ENCODE measurements around the gene LY6G6C.

Gene LY6G6C

GRCh38 chr6:31737315-31737990 is 15.9 kb upstream of the LY6G6C start (continued):
- TF ChIP-seq ZNF157 (tag by site-specific recombination; IDR thresholded peaks at IDR 0.05) (no peak), ZNF585B (tag by site-specific recombination; IDR thresholded peaks at IDR 0.05) (no peak), ZNF510 (tag by site-specific recombination; IDR thresholded peaks at IDR 0.05; ENCODE audit: insufficient replicate concordance) (no peak), ZNF394 (tag by site-specific recombination; IDR thresholded peaks at IDR 0.05; ENCODE audit: borderline replicate concordance) (no peak), ZNF768 (tag by site-specific recombination; IDR thresholded peaks at IDR 0.05) (no peak), ZNF843 (tag by site-specific recombination; IDR thresholded peaks at IDR 0.05) (no peak), ZNF645 (tag by site-specific recombination; IDR thresholded peaks at IDR 0.05) (0 out of 2 replicates have a peak, but pooled peaks have one; percentile 22), ZSCAN5A (tag by site-specific recombination; IDR thresholded peaks at IDR 0.05) (no peak), ZNF701 (tag by site-specific recombination; IDR thresholded peaks at IDR 0.05) (no peak), HOXD13 (CRISPR knock-in tag; IDR thresholded peaks at IDR 0.05; ENCODE audit: borderline replicate concordance) (no peak), KLF10 (tag by site-specific recombination; IDR thresholded peaks at IDR 0.05) (0 out of 2 replicates have a peak, but pooled peaks have one; percentile 13)

GRCh38 chr6:31736768-31737314 is 15.3 kb upstream of the LY6G6C start:
- ChIA-PET POLR2A (interaction anchor here (0.5 to 6.8 kb wide), 19 partner anchors 8 to 234 kb away, joined by 3 to 102 read pairs (median 6); partner anchors contain the start of genes ABHD16A, BAG6, DDAH2 and HSPA1A), CTCF (interaction anchor here (0.6 to 2.7 kb wide), 9 partner anchors 9 to 126 kb away, joined by 3 to 24 read pairs (median 5); partner anchors contain the start of genes HSPA1A, HSPA1B and HSPA1L)
- 0 out of 2 replicates have a peak, but pooled peaks have one; percentile 11 for TF ChIP-seq ZBTB7A (tag by site-specific recombination; IDR thresholded peaks at IDR 0.05; ENCODE audit: low read depth)
- peak; percentile 64 for TF ChIP-seq ZBTB48 (tag by site-specific recombination; IDR thresholded peaks at IDR 0.05)
- 0 out of 2 replicates have a peak, but pooled peaks have one; percentile 10 for TF ChIP-seq ZNF548 (tag by site-specific recombination; IDR thresholded peaks at IDR 0.05)
- TF ChIP-seq WT1 (tag by site-specific recombination; IDR thresholded peaks at IDR 0.05), result 0 out of 2 replicates have a peak, but pooled peaks have one; percentile 6
- TF ChIP-seq ZNF513 (tag by site-specific recombination; IDR thresholded peaks at IDR 0.05), result no peak

More at GRCh38 chr6:31736768-31737314, 15.3 kb upstream of the LY6G6C start:
- Histone ChIP-seq H3K36me3 (ENCODE audit: control insufficient read depth in 2 of 2, insufficient read depth in 1 of 2, low read length in 2 of 2) (peaks cover 10 to 36% of the 10 kb centered on the region in 2 experiments; a peak in 2 of 3 replicates), H3K4me3 (ENCODE audit: low read depth, low read length) (peak overlapping the region; percentile 64), H3K9me3 (ENCODE audit: control insufficient read depth, insufficient read depth, low read depth, low read length) (no peaks in the 10 kb centered on the region), H3K27ac (ENCODE audit: extremely low read depth, low read depth, low read length) (peak overlapping the region; percentile 52; the same call in 1 of the 2 replicates), H3K4me1 (ENCODE audit: control insufficient read depth, insufficient read depth, low read length) (peaks cover 35% of the 10 kb centered on the region)
